GM12878 (cell line): ENCODE measurements around the gene ENOX2. TPM values are rescaled to one million over a fixed set of nuclear protein-coding genes. Genes with fewer than 3 reads are reported as not detected.
"Not testable (repeated sequence)": the region's sequence is repeated elsewhere in the genome, so short reads cannot be mapped to it uniquely, and the experiment has no call there.

ENCODE experiments used
- ATAC-seq: fragments of 200-7000 bp; cut with Tn5 transposase; 3 replicates; pipeline ENCODE4 v1.9.1; 2020; ENCODE audit warnings: mild to moderate bottlenecking, moderate library complexity
- BruUV-seq: library from RNA; stranded (reverse); fragments of 400-500 nt; replicated peaks from 2 replicates; lab custom pipeline; 2021; lab: Mats Ljungman, UMichigan
- CTCF ChIA-PET: fragments of 300-600 bp; sonication (Branson Sonifier 250); formaldehyde crosslinking; extraction: SDS; loops from one replicate; lab custom pipeline; 2021; ENCODE audit warnings: inconsistent platforms; lab: Yijun Ruan, JAX
- POLR2A ChIA-PET: fragments of 350-600 bp; formaldehyde crosslinking; extraction: SDS; loops from one replicate; lab custom pipeline; 2021; ENCODE audit warnings: inconsistent platforms; lab: Charles Lee
- RAD21 ChIA-PET: fragments of 300-600 bp; sonication (Branson Sonifier 250); formaldehyde crosslinking; loops from one replicate; lab custom pipeline; 2023; ENCODE audit warnings: antibody characterized with exemption; ENCODE audit not compliant: unreplicated experiment; lab: Charles Lee
- SMC1A ChIA-PET: fragments of 300-600 bp; sonication (Branson Sonifier 250); formaldehyde crosslinking; loops from one replicate; lab custom pipeline; 2023; ENCODE audit not compliant: unreplicated experiment, uncharacterized antibody; lab: Charles Lee
- DNase-seq: peaks from one replicate; pipeline ENCODE4 v3.0.0-alpha.2; 2011; ENCODE audit warnings: low read depth, low spot score
- FAIRE-seq: peaks from 3 replicates; lab custom pipeline; 2011; peaks lifted over from hg19 to GRCh38; lab: Jason Lieb, UNC
- H2AFZ ChIP-seq: 2 replicates; pipeline ENCODE4 v1.6.0; 2011; ENCODE audit warnings: low read depth, low read length, control low read depth; ENCODE audit not compliant: control insufficient read depth
- H3K27ac ChIP-seq: 2 replicates; pipeline ENCODE4 v1.5.1; 2011; ENCODE audit warnings: control low read depth; ENCODE audit not compliant: control insufficient read depth, insufficient read depth
- H3K27me3 ChIP-seq, 2 experiments: replicated peaks in 1 of 2; 2 replicates each; pipeline versions ENCODE4 v1.6.0 to v1.6.1; 2011; ENCODE audit warnings: low read length in 1 of 2; ENCODE audit not compliant: control insufficient read depth in 2 of 2, insufficient read depth in 2 of 2
- H3K36me3 ChIP-seq, 2 experiments: 2 replicates each; pipeline ENCODE4 v1.5.1; 2011; ENCODE audit warnings: low read length in 1 of 2; ENCODE audit not compliant: control insufficient read depth in 2 of 2, insufficient read depth in 2 of 2
- H3K4me1 ChIP-seq: 2 replicates; pipeline ENCODE4 v1.6.1; 2011; ENCODE audit warnings: mild to moderate bottlenecking, low read length, moderate library complexity, mixed read lengths; ENCODE audit not compliant: control insufficient read depth, insufficient read depth
- H3K4me2 ChIP-seq: 2 replicates; pipeline ENCODE4 v1.6.0; 2011; ENCODE audit warnings: control low read depth; ENCODE audit not compliant: control insufficient read depth, insufficient read depth
- H3K4me3 ChIP-seq: fragments of 200-600 bp; sonication (generic); 2 replicates; pipeline ENCODE4 v1.5.1; 2016
- H3K79me2 ChIP-seq: 2 replicates; pipeline ENCODE4 v1.6.0; 2011; ENCODE audit warnings: low read length; ENCODE audit not compliant: control insufficient read depth, insufficient read depth
- H3K9ac ChIP-seq: 2 replicates; pipeline ENCODE4 v1.8.0; 2011; ENCODE audit warnings: low read length, control low read depth, mixed read lengths; ENCODE audit not compliant: control insufficient read depth, insufficient read depth
- H3K9me3 ChIP-seq: replicated peaks from 3 replicates; pipeline ENCODE4 v1.5.1; 2011; ENCODE audit warnings: mild to moderate bottlenecking, low read length; ENCODE audit not compliant: control insufficient read depth, insufficient read depth
- H4K20me1 ChIP-seq: 2 replicates; pipeline ENCODE4 v1.6.0; 2011; ENCODE audit not compliant: control insufficient read depth, insufficient read depth
- CTCF ChIP-seq, 3 experiments: IDR thresholded peaks in 2 of 3; conservative IDR thresholded peaks in 1 of 3; 2 replicates each; pipeline ENCODE4 v1.5.1; 2011; ENCODE audit warnings: low read depth in 3 of 3, low read length in 3 of 3, mild to moderate bottlenecking in 3 of 3, control low read depth in 2 of 3, moderate library complexity in 2 of 3, inconsistent platforms in 1 of 3, mixed read lengths in 1 of 3; ENCODE audit not compliant: control insufficient read depth in 2 of 3, insufficient read depth in 1 of 3; ENCODE audit errors: extremely low read depth in 1 of 3
- FOXM1 ChIP-seq: IDR thresholded peaks from 2 replicates; pipeline ENCODE4 v1.6.1; 2012; ENCODE audit warnings: low read depth, mild to moderate bottlenecking, inconsistent platforms, low read length, moderate library complexity
- GABPA ChIP-seq: IDR thresholded peaks from 2 replicates; pipeline ENCODE4 v1.6.1; 2014; ENCODE audit warnings: antibody characterized with exemption, low read depth, mild to moderate bottlenecking, inconsistent platforms
- SMARCA5 ChIP-seq: fragments of 450-650 bp; IDR thresholded peaks from 2 replicates; pipeline ENCODE4 v1.6.1; 2017; ENCODE audit warnings: mild to moderate bottlenecking
- SUZ12 ChIP-seq: fragments of 200-600 bp; sonication (generic); IDR thresholded peaks from one replicate; pipeline ENCODE4 v1.6.1; 2018; ENCODE audit warnings: antibody characterized with exemption, mild to moderate bottlenecking; ENCODE audit not compliant: unreplicated experiment
- YBX1 ChIP-seq: fragments of 450-650 bp; IDR thresholded peaks from 2 replicates; pipeline ENCODE4 v1.6.1; 2016; ENCODE audit warnings: antibody characterized with exemption
- YY1 ChIP-seq: IDR thresholded peaks from 2 replicates; pipeline ENCODE4 v1.6.1; 2011; ENCODE audit warnings: low read depth, mild to moderate bottlenecking, low read length
- WGBS: methylation state at CpG from one replicate; pipeline ENCODE4 v1.1.6; 2016; ENCODE audit warnings: low lambda C conversion rate; ENCODE audit not compliant: insufficient replicate concordance, insufficient coverage; ENCODE audit errors: missing lambda C conversion rate; 5-methylcytosine and 5-hydroxymethylcytosine counted together
- in situ Hi-C: fragments of 300-500 bp; cut with MboI; formaldehyde crosslinking; loops from 9 replicates; pipeline ENCODE4 v1.14.3; 2018; ENCODE audit warnings: mixed read lengths
- intact Hi-C: fragments of 100-400 bp; cut with micrococcal nuclease; formaldehyde crosslinking; loops from one replicate; pipeline ENCODE4 v1.14.2; 2022; ENCODE audit not compliant: unreplicated experiment
- polyA plus RNA-seq, 11 experiments: library from polyadenylated mRNA; depleted of rRNA in 4 of 11; unstranded in 6 of 11; stranded (reverse) in 5 of 11; fragments of >200 nt; fragmentation: Nextera tagmentation in 4 of 11; fragmentation: Illumina TruSeq in 1 of 11; extraction: Ambion mirVana in 4 of 11; extraction: Trizol in 1 of 11; gene quantifications; 1 replicate in 1 of 11; 2 replicates in 10 of 11; pipeline versions ENCODE4 v1.2.1 to v1.2.3, GENCODE V29; 2011 to 2016; ENCODE audit warnings: inconsistent platforms in 2 of 11, missing spikeins in 2 of 11, low read depth in 1 of 11
- total RNA-seq, 4 experiments: library from RNA; depleted of rRNA in 3 of 4; stranded (reverse); fragments of >200 nt in 3 of 4; fragmentation: Illumina TruSeq in 1 of 4; extraction: Trizol in 1 of 4; gene quantifications; 2 replicates each; pipeline versions ENCODE4 v1.2.1 to v1.2.3, GENCODE V29; 2013 to 2021
- TF ChIP-seq, protein P1 (sequence below): fragments of 450-650 bp; conservative IDR thresholded peaks from 2 replicates; pipeline ENCODE4 v1.6.1; 2017; ENCODE audit warnings: mild to moderate bottlenecking, moderate library complexity

ENOX2 gene
- total and polyA plus RNA-seq, 10 of the 15 experiments (the other 5 are each of a cell fraction or from before 2014, with no cell fraction given): 3.2 to 13.0 (median 7.7) TPM

DNA sequence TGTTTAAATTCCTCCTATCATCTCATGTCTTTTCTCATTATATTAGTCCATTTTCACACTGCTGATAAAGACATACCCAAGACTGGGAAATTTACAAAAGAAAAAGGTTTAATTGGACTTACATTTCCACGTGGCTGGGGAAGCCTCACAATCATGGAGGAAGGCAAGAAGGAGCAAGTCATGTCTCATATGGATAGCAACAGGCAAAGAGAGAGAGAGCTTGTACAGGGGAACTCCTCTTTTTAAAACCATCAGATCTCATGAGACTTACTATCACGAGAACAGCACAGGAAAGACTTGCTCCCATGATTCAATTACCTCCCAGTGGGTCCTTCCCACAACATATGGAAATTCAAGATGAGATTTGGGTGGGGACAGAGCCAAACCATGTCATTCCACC, 15.5 kb upstream of the ENOX2 start:
- in situ Hi-C loops: loop anchor here (5.0 to 10.0 kb wide), 3 partner anchors 376 to 1314 kb away; no protein-coding TSS in a partner anchor
- BruUV-seq, POLR2A ChIA-PET, H3K79me2 ChIP-seq, DNase-seq, H3K4me2 ChIP-seq, ATAC-seq, H3K27ac ChIP-seq, H3K4me1 ChIP-seq, H3K9me3 ChIP-seq, H3K4me3 ChIP-seq, H2AFZ ChIP-seq, H3K36me3 ChIP-seq, FAIRE-seq, H3K9ac ChIP-seq, H4K20me1 ChIP-seq, H3K27me3 ChIP-seq: not testable (repeated sequence)
- 4% methylated on average over 2 of the region's 2 CpGs for WGBS
- intact Hi-C loops: loop anchor here (5.0 to 10.0 kb wide), 2 partner anchors 186 to 1314 kb away; no protein-coding TSS in a partner anchor
- ChIA-PET SMC1A (interaction anchor here (0.7 kb wide), 1 partner anchor 9 kb away, joined by 3 read pairs; no protein-coding TSS in a partner anchor), RAD21 (interaction anchor here (1.0 kb wide), 1 partner anchor 588 kb away, joined by 3 read pairs; no protein-coding TSS in a partner anchor), CTCF (interaction anchor here (1.2 to 3.2 kb wide), 3 partner anchors 343 to 379 kb away, joined by 3 to 25 read pairs (median 4); no protein-coding TSS in a partner anchor)

GRCh38 chrX:130916636-130917422, 13.8 kb upstream of the ENOX2 start:
- H4K20me1 ChIP-seq: no peaks in the 10 kb centered on the region
- no TSS peak for BruUV-seq
- intact Hi-C loops: loop anchor here (1.0 to 10.0 kb wide), 6 partner anchors 185 to 1312 kb away; no protein-coding TSS in a partner anchor
- no peaks in the 10 kb centered on the region for H3K4me1 ChIP-seq
- H3K4me2 ChIP-seq: no peak overlapping the region
- ChIA-PET SMC1A (interaction anchor here (0.6 to 5.2 kb wide), 16 partner anchors 9 to 991 kb away, joined by 3 to 47 read pairs (median 3); partner anchors contain the start of gene ENOX2), CTCF (interaction anchor here (0.6 to 5.1 kb wide), 30 partner anchors 10 to 1903 kb away, joined by 3 to 39 read pairs (median 3); no protein-coding TSS in a partner anchor), RAD21 (interaction anchor here (0.8 to 3.3 kb wide), 7 partner anchors 341 to 760 kb away, joined by 3 to 26 read pairs (median 3); no protein-coding TSS in a partner anchor), POLR2A (interaction anchor here (0.6 kb wide), 1 partner anchor 1107 kb away, joined by 5 read pairs; no protein-coding TSS in a partner anchor)
- no peak overlapping the region for H3K9ac ChIP-seq
- H3K27me3 ChIP-seq: no peaks in the 10 kb centered on the region
- DNase-seq (no peak), ATAC-seq (peak; percentile 89), FAIRE-seq (peak; percentile 98)
- no peak overlapping the region for H3K27ac ChIP-seq
- 13% methylated on average over 7 of the region's 7 CpGs for WGBS
- no peaks in the 10 kb centered on the region for H3K79me2 ChIP-seq
- H3K36me3 ChIP-seq: no peaks in the 10 kb centered on the region
- H3K9me3 ChIP-seq: no peaks in the 10 kb centered on the region
- no peak overlapping the region for H2AFZ ChIP-seq
- no peak overlapping the region for H3K4me3 ChIP-seq
- in situ Hi-C loops: loop anchor here (5.0 to 10.0 kb wide), 3 partner anchors 375 to 1312 kb away; no protein-coding TSS in a partner anchor
- TF ChIP-seq, protein P1, sequence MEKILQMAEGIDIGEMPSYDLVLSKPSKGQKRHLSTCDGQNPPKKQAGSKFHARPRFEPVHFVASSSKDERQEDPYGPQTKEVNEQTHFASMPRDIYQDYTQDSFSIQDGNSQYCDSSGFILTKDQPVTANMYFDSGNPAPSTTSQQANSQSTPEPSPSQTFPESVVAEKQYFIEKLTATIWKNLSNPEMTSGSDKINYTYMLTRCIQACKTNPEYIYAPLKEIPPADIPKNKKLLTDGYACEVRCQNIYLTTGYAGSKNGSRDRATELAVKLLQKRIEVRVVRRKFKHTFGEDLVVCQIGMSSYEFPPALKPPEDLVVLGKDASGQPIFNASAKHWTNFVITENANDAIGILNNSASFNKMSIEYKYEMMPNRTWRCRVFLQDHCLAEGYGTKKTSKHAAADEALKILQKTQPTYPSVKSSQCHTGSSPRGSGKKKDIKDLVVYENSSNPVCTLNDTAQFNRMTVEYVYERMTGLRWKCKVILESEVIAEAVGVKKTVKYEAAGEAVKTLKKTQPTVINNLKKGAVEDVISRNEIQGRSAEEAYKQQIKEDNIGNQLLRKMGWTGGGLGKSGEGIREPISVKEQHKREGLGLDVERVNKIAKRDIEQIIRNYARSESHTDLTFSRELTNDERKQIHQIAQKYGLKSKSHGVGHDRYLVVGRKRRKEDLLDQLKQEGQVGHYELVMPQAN: no peak
- 0 out of 2 replicates have a peak, but pooled peaks have one; percentile 30 for TF ChIP-seq YY1
- peak; percentile 69; the same call in 1 of the 2 replicates for TF ChIP-seq SMARCA5
- peak; percentile 68 to 79 (median 78) for TF ChIP-seq CTCF (IDR thresholded peaks at IDR 0.05 in 2 of 3, conservative IDR thresholded peaks at IDR 0.05 in 1 of 3; ENCODE audit: control insufficient read depth in 2 of 3, extremely low read depth in 1 of 3, insufficient read depth in 1 of 3, low read depth in 3 of 3, low read length in 3 of 3)
- 0 out of 2 replicates have a peak, but pooled peaks have one; percentile 55 for TF ChIP-seq FOXM1
- TF ChIP-seq YBX1: no peak
- no peak for TF ChIP-seq SUZ12
- TF ChIP-seq GABPA: 0 out of 2 replicates have a peak, but pooled peaks have one; percentile 18
